ENCODE measurements around the gene MYH10.

DNA sequence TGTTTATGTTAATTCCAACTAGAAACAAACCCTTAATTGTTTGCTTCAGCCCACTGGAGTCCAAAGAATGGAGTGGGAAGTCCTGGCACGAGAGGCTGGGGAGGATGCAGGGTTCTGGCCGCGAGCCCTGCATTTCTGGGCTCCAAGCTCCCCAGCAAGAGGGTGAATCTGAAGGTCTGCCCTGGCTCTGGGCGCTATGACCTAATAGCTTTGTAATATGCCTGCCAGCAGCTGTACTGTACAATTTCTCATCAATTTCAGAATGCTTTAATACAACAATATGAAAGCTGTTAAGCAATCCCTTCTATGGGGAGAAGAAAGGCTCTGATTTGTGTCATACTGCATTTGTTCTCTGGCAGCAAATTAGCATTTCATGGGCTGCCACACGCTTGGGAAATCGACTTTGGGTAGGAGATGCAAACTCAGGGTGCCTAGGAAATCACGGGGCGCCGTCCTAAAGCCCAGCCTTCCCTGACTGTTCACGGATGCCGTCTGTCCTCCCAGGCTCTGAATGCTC lies 151.0 kb downstream of the MYH10 start:
- TF ChIP-seq, protein P1, sequence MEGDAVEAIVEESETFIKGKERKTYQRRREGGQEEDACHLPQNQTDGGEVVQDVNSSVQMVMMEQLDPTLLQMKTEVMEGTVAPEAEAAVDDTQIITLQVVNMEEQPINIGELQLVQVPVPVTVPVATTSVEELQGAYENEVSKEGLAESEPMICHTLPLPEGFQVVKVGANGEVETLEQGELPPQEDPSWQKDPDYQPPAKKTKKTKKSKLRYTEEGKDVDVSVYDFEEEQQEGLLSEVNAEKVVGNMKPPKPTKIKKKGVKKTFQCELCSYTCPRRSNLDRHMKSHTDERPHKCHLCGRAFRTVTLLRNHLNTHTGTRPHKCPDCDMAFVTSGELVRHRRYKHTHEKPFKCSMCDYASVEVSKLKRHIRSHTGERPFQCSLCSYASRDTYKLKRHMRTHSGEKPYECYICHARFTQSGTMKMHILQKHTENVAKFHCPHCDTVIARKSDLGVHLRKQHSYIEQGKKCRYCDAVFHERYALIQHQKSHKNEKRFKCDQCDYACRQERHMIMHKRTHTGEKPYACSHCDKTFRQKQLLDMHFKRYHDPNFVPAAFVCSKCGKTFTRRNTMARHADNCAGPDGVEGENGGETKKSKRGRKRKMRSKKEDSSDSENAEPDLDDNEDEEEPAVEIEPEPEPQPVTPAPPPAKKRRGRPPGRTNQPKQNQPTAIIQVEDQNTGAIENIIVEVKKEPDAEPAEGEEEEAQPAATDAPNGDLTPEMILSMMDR (IDR thresholded peaks at IDR 0.05) = no peak
- no peak for TF ChIP-seq POLR2A (IDR thresholded peaks at IDR 0.05)
